NT2/D1 (cell line): Measurements from ENCODE around the gene CDH1.

Experiments
- SUZ12 ChIP-seq: IDR thresholded peaks from 2 replicates; pipeline ENCODE4 v1.6.1; 2011; ENCODE audit not compliant: insufficient read length, insufficient read depth; ENCODE audit errors: extremely low read depth
- YY1 ChIP-seq: IDR thresholded peaks from 2 replicates; pipeline ENCODE4 v1.6.1; 2011; ENCODE audit not compliant: insufficient read length, insufficient read depth

- no peak for TF ChIP-seq SUZ12
- TF ChIP-seq YY1, result no peak
Observed at GRCh38 chr16:68814516-68814915, 77.4 kb downstream of the CDH1 start.
